MCF 10A (cell line): ENCODE measurements around the gene SOX5. TPM values are rescaled to one million over a fixed set of nuclear protein-coding genes. Genes with fewer than 3 reads are reported as not detected.

Source experiments
- BruUV-seq: library from RNA; stranded (reverse); fragments of 400-500 nt; replicated peaks from 2 replicates; lab custom pipeline; 2021; lab: Mats Ljungman, UMichigan
- CTCF ChIA-PET: fragments of 300-600 bp; sonication (Branson Sonifier 250); formaldehyde crosslinking; extraction: SDS; loops from one replicate; lab custom pipeline; 2021; ENCODE audit warnings: antibody characterized with exemption, inconsistent platforms; lab: Yijun Ruan, JAX
- POLR2A ChIA-PET: fragments of 300-600, 350-650 bp; sonication (Branson Sonifier 250); formaldehyde crosslinking; extraction: SDS; loops from one replicate; lab custom pipeline; 2020; ENCODE audit warnings: antibody characterized with exemption, inconsistent platforms; lab: Yijun Ruan, JAX
- DNase-seq: peaks from one replicate; pipeline ENCODE4 v3.0.0-alpha.2; 2018; ENCODE audit not compliant: unreplicated experiment
- H3K27ac Mint-ChIP-seq: one replicate; pipeline ENCODE4 v1.8.0; 2022; ENCODE audit warnings: mild to moderate bottlenecking, low read depth, mixed read lengths; ENCODE audit not compliant: unreplicated experiment
- H3K27me3 Mint-ChIP-seq: one replicate; pipeline ENCODE4 v1.8.0; 2022; ENCODE audit warnings: mixed read lengths; ENCODE audit not compliant: insufficient read depth, unreplicated experiment
- H3K36me3 Mint-ChIP-seq: one replicate; pipeline ENCODE4 v1.8.0; 2022; ENCODE audit warnings: mild to moderate bottlenecking, moderate library complexity, mixed read lengths; ENCODE audit not compliant: insufficient read depth, unreplicated experiment
- H3K4me1 Mint-ChIP-seq: one replicate; pipeline ENCODE4 v1.8.0; 2022; ENCODE audit warnings: mixed read lengths; ENCODE audit not compliant: insufficient read depth, unreplicated experiment
- H3K4me3 Mint-ChIP-seq: one replicate; pipeline ENCODE4 v1.8.0; 2022; ENCODE audit warnings: mild to moderate bottlenecking, moderate library complexity, mixed read lengths; ENCODE audit not compliant: unreplicated experiment
- H3K9me3 Mint-ChIP-seq: one replicate; pipeline ENCODE4 v1.8.0; 2022; ENCODE audit warnings: mixed read lengths; ENCODE audit not compliant: unreplicated experiment
- intact Hi-C: fragments of 100-400 bp; cut with micrococcal nuclease; formaldehyde crosslinking; loops from 2 replicates; pipeline ENCODE4 v1.14.1; 2022
- total RNA-seq: library from RNA; stranded (reverse); gene quantifications from 2 replicates; pipeline ENCODE4 v1.2.3, GENCODE V29; 2022
- TF ChIP-seq, protein P1 (sequence below): fragments of 200-600 bp; IDR thresholded peaks from one replicate; pipeline ENCODE4 v1.8.0; 2022; ENCODE audit warnings: antibody characterized with exemption, mild to moderate bottlenecking; ENCODE audit not compliant: unreplicated experiment

SOX5 gene
- total RNA-seq, 1 experiment from 2014 or later: 0.91 TPM

- no peak overlapping the region for H3K27ac Mint-ChIP-seq
- CTCF ChIA-PET: interaction anchor here (0.6 kb wide), 1 partner anchor 248 kb away, joined by 3 read pairs; no protein-coding TSS in a partner anchor
Measured at GRCh38 chr12:23648546-23648945, 300.9 kb downstream of the SOX5 start.

DNA sequence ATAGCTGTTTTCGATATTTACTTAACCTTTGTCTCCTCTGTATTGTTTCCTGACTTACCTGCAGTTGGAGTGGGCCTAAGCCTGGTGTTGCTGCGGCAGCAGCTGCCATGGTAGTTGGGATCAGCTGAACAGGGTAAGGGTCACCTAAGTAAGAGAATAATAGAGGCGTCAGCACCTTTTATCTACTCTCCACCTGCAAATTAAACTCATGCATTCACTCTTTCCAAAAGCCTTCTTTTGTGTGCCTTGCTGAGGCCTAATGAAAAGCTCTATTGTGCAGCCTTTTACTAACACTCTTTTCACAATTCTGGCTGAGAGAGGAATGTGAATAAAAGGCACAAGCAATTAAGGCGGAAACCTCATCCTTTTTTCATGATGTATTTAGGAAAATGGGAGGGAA is 308.7 kb downstream of the SOX5 start:
- ChIA-PET CTCF (no interaction called here), POLR2A (no interaction called here)
- Mint-ChIP-seq H3K27me3 (peaks cover 59% of the 10 kb centered on the region), H3K27ac (no peak overlapping the region), H3K4me1 (no peaks in the 10 kb centered on the region), H3K4me3 (no peak overlapping the region), H3K9me3 (no peaks in the 10 kb centered on the region), H3K36me3 (no peaks in the 10 kb centered on the region)
- BruUV-seq: no TSS peak
- TF ChIP-seq, protein P1, sequence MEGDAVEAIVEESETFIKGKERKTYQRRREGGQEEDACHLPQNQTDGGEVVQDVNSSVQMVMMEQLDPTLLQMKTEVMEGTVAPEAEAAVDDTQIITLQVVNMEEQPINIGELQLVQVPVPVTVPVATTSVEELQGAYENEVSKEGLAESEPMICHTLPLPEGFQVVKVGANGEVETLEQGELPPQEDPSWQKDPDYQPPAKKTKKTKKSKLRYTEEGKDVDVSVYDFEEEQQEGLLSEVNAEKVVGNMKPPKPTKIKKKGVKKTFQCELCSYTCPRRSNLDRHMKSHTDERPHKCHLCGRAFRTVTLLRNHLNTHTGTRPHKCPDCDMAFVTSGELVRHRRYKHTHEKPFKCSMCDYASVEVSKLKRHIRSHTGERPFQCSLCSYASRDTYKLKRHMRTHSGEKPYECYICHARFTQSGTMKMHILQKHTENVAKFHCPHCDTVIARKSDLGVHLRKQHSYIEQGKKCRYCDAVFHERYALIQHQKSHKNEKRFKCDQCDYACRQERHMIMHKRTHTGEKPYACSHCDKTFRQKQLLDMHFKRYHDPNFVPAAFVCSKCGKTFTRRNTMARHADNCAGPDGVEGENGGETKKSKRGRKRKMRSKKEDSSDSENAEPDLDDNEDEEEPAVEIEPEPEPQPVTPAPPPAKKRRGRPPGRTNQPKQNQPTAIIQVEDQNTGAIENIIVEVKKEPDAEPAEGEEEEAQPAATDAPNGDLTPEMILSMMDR: no peak
- no peak for DNase-seq
- intact Hi-C loops: no loop called here

More at GRCh38 chr12:23648546-23648945, 300.9 kb downstream of the SOX5 start:
- H3K4me3 Mint-ChIP-seq: no peak overlapping the region
- no peak for DNase-seq
- TF ChIP-seq, protein P1: no peak
- BruUV-seq: no TSS peak
- H3K36me3 Mint-ChIP-seq: no peaks in the 10 kb centered on the region
- peaks cover 48% of the 10 kb centered on the region for H3K27me3 Mint-ChIP-seq
- intact Hi-C loops: no loop called here
- POLR2A ChIA-PET: no interaction called here
- no peaks in the 10 kb centered on the region for H3K9me3 Mint-ChIP-seq
- H3K4me1 Mint-ChIP-seq: no peaks in the 10 kb centered on the region

- intact Hi-C loops: no loop called here
- TF ChIP-seq, protein P1: no peak
- Mint-ChIP-seq H3K9me3 (no peaks in the 10 kb centered on the region), H3K27me3 (peaks cover 37% of the 10 kb centered on the region), H3K36me3 (no peaks in the 10 kb centered on the region), H3K4me3 (no peak overlapping the region), H3K27ac (no peak overlapping the region), H3K4me1 (no peaks in the 10 kb centered on the region)
- no TSS peak for BruUV-seq
- DNase-seq: no peak
- ChIA-PET POLR2A (no interaction called here), CTCF (interaction anchor here (0.6 kb wide), 2 partner anchors 9 to 1144 kb away, joined by 3 to 4 read pairs; no protein-coding TSS in a partner anchor)
Measured at GRCh38 chr12:23634344-23634743, 315.1 kb downstream of the SOX5 start.

DNA sequence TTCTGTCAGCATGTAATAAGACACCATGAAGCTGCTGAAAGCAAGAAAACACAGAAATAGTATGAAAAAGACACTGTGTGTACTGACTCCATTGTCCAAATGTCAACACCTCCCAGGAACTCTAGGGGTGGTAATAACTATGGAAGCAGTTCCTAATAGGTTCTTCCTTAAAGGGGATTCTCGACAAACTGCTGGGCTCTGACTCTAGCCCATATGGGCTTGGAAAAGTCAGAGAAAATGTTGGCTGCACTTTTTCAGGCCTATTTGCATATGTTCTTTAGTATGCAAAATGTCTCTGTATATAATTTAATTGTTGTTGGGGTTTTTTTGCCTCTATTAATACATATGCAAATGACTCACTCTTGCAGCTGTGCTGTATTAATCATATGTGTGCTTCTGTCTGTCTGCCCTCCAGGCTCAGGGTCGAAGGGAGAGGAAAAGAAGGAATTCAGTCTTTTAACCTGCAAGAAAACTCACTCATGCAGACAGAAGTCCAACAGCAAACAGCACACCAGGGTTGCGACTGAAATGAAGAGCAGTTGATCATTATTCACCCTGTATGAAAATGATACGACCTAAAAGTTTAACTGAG is 317.6 kb downstream of the SOX5 start:
- no peak overlapping the region for H3K27ac Mint-ChIP-seq
- no peaks in the 10 kb centered on the region for H3K9me3 Mint-ChIP-seq
- no peak overlapping the region for H3K4me3 Mint-ChIP-seq
- H3K4me1 Mint-ChIP-seq: no peaks in the 10 kb centered on the region
- intact Hi-C loops: no loop called here
- H3K27me3 Mint-ChIP-seq: peaks cover 18% of the 10 kb centered on the region
- no peaks in the 10 kb centered on the region for H3K36me3 Mint-ChIP-seq
- peak; percentile 1 for DNase-seq
- ChIA-PET CTCF (no interaction called here), POLR2A (interaction anchor here (0.6 kb wide), 1 partner anchor 15 kb away, joined by 4 read pairs; no protein-coding TSS in a partner anchor)
- BruUV-seq: no TSS peak
- TF ChIP-seq, protein P1: no peak
